GM18909 (cell line): Measurements from ENCODE around the gene LTB4R2.

Source experiments
- ATAC-seq: cut with Tn5 transposase; IDR thresholded peaks from one replicate; pipeline ENCODE4 v1.9.1; 2021; ENCODE audit warnings: mild to moderate bottlenecking; ENCODE audit not compliant: unreplicated experiment, poor library complexity

The LTB4R2 gene

GRCh38 chr14:24274101-24274543 lies 35.8 kb upstream of the LTB4R2 start:
- peak; percentile 39 for ATAC-seq

GRCh38 chr14:24277071-24277470 lies 32.9 kb upstream of the LTB4R2 start:
- no peak for ATAC-seq

GRCh38 chr14:24277606-24278321 lies 32.2 kb upstream of the LTB4R2 start:
- ATAC-seq, result no peak

- no peak for ATAC-seq
These were observed 31.5 kb upstream of the LTB4R2 start for GRCh38 chr14:24278424-24278823.

- peak; percentile 77 for ATAC-seq
These were observed 30.4 kb upstream of the LTB4R2 start for GRCh38 chr14:24279301-24280186.

- no peak for ATAC-seq
These were observed 29.0 kb upstream of the LTB4R2 start for GRCh38 chr14:24280797-24281460.

- no peak for ATAC-seq
These were observed 28.3 kb upstream of the LTB4R2 start for GRCh38 chr14:24281636-24282035.

- no peak for ATAC-seq
These were observed 27.2 kb upstream of the LTB4R2 start for GRCh38 chr14:24282736-24283135.

GRCh38 chr14:24283796-24284460 lies 26.0 kb upstream of the LTB4R2 start:
- ATAC-seq, result no peak

- ATAC-seq, result no peak
These were observed 25.4 kb upstream of the LTB4R2 start for GRCh38 chr14:24284501-24285035.

GRCh38 chr14:24285351-24285750 lies 24.6 kb upstream of the LTB4R2 start:
- ATAC-seq, result no peak

GRCh38 chr14:24286996-24287395 lies 22.9 kb upstream of the LTB4R2 start:
- ATAC-seq, result no peak

GRCh38 chr14:24289649-24290280 lies 20.2 kb upstream of the LTB4R2 start:
- no peak for ATAC-seq

GRCh38 chr14:24290746-24291145 lies 19.2 kb upstream of the LTB4R2 start:
- ATAC-seq, result no peak

GRCh38 chr14:24291446-24292117 lies 18.4 kb upstream of the LTB4R2 start:
- ATAC-seq, result no peak

GRCh38 chr14:24292118-24292807 lies 17.7 kb upstream of the LTB4R2 start:
- no peak for ATAC-seq

- ATAC-seq, result no peak
These were observed 16.4 kb upstream of the LTB4R2 start for GRCh38 chr14:24293525-24293924.

GRCh38 chr14:24296341-24297157 lies 13.4 kb upstream of the LTB4R2 start:
- peak; percentile 57 for ATAC-seq
